ENCODE measurements around the gene BRINP3.

The BRINP3 gene

GRCh38 chr1:190455631-190456030, 22.0 kb downstream of the BRINP3 start (continued):
- TF ChIP-seq ZBTB10 (tag by site-specific recombination; IDR thresholded peaks at IDR 0.05), result no peak
- no peak for TF ChIP-seq ZNF133 (tag by site-specific recombination; IDR thresholded peaks at IDR 0.05)
- no peak for TF ChIP-seq ZNF239 (tag by site-specific recombination; IDR thresholded peaks at IDR 0.05)
- no peak for TF ChIP-seq ZNF302 (tag by site-specific recombination; IDR thresholded peaks at IDR 0.05; ENCODE audit: low read depth)
- no peak for TF ChIP-seq PBX3 (CRISPR knock-in tag; IDR thresholded peaks at IDR 0.05)

- Histone ChIP-seq H3K4me1 (ENCODE audit: control insufficient read depth, insufficient read depth, low read length) (no peaks in the 10 kb centered on the region), H3K4me3 (ENCODE audit: low read depth, low read length) (no peak overlapping the region), H3K9me3 (ENCODE audit: control insufficient read depth, insufficient read depth, low read depth, low read length) (no peaks in the 10 kb centered on the region), H3K36me3 (ENCODE audit: control insufficient read depth in 2 of 2, insufficient read depth in 1 of 2, low read length in 2 of 2) (no peaks in the 10 kb centered on the region), H3K27ac (ENCODE audit: extremely low read depth, low read depth, low read length) (no peak overlapping the region)
- TF ChIP-seq, protein P1, sequence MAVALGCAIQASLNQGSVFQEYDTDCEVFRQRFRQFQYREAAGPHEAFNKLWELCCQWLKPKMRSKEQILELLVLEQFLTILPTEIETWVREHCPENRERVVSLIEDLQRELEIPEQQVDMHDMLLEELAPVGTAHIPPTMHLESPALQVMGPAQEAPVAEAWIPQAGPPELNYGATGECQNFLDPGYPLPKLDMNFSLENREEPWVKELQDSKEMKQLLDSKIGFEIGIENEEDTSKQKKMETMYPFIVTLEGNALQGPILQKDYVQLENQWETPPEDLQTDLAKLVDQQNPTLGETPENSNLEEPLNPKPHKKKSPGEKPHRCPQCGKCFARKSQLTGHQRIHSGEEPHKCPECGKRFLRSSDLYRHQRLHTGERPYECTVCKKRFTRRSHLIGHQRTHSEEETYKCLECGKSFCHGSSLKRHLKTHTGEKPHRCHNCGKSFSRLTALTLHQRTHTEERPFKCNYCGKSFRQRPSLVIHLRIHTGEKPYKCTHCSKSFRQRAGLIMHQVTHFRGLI (tag by site-specific recombination; IDR thresholded peaks at IDR 0.05), result no peak
- TF ChIP-seq CTCF (tag by site-specific recombination; IDR thresholded peaks at IDR 0.05), result no peak
- no peak for TF ChIP-seq YY2 (tag by site-specific recombination; IDR thresholded peaks at IDR 0.05)
- TF ChIP-seq ZSCAN4 (tag by site-specific recombination; IDR thresholded peaks at IDR 0.05), result no peak
- TF ChIP-seq ZNF324 (tag by site-specific recombination; IDR thresholded peaks at IDR 0.05), result no peak
- no peak for TF ChIP-seq ZNF645 (tag by site-specific recombination; IDR thresholded peaks at IDR 0.05)
- POLR2A ChIA-PET, result no interaction called here
- CTCF ChIA-PET, result interaction anchor here (0.8 kb wide), 1 partner anchor 21 kb away, joined by 3 read pairs; no protein-coding TSS in a partner anchor
Measured at GRCh38 chr1:190453550-190453949, 24.1 kb downstream of the BRINP3 start.

- POLR2A ChIA-PET, result no interaction called here
- CTCF ChIA-PET, result interaction anchor here (0.6 to 0.8 kb wide), 2 partner anchors 20 to 57 kb away, joined by 3 read pairs; no protein-coding TSS in a partner anchor
- H3K36me3 ChIP-seq (ENCODE audit: control insufficient read depth in 2 of 2, insufficient read depth in 1 of 2, low read length in 2 of 2), result no peaks in the 10 kb centered on the region
- no peak overlapping the region for H3K27ac ChIP-seq (ENCODE audit: extremely low read depth, low read depth, low read length)
- no peaks in the 10 kb centered on the region for H3K4me1 ChIP-seq (ENCODE audit: control insufficient read depth, insufficient read depth, low read length)
- H3K4me3 ChIP-seq (ENCODE audit: low read depth, low read length), result no peak overlapping the region
- no peaks in the 10 kb centered on the region for H3K9me3 ChIP-seq (ENCODE audit: control insufficient read depth, insufficient read depth, low read depth, low read length)
- TF ChIP-seq ZXDB (tag by site-specific recombination; IDR thresholded peaks at IDR 0.05), result no peak
- no peak for TF ChIP-seq ZNF157 (tag by site-specific recombination; IDR thresholded peaks at IDR 0.05)
- TF ChIP-seq ZNF324 (tag by site-specific recombination; IDR thresholded peaks at IDR 0.05), result no peak
- no peak for TF ChIP-seq ZNF629 (tag by site-specific recombination; IDR thresholded peaks at IDR 0.05)
- TF ChIP-seq ZNF558 (tag by site-specific recombination; IDR thresholded peaks at IDR 0.05), result no peak
- TF ChIP-seq ZNF350 (tag by site-specific recombination; IDR thresholded peaks at IDR 0.05), result no peak
- no peak for TF ChIP-seq GLI2 (tag by site-specific recombination; IDR thresholded peaks at IDR 0.05; ENCODE audit: borderline replicate concordance, low read depth)
- TF ChIP-seq BCL6B (tag by site-specific recombination; IDR thresholded peaks at IDR 0.05), result no peak
- TF ChIP-seq MEIS1 (CRISPR knock-in tag; IDR thresholded peaks at IDR 0.05; ENCODE audit: borderline replicate concordance), result no peak
- no peak for TF ChIP-seq REPIN1 (tag by site-specific recombination; IDR thresholded peaks at IDR 0.05; ENCODE audit: low read depth)
- TF ChIP-seq ZNF560 (tag by site-specific recombination; IDR thresholded peaks at IDR 0.05; ENCODE audit: borderline replicate concordance), result no peak
Measured at GRCh38 chr1:190452272-190452848, 25.3 kb downstream of the BRINP3 start.

Data from HEK293 (cell line).